ENCODE measurements around the gene ROR2. TPM values are rescaled to one million over a fixed set of nuclear protein-coding genes. Genes with fewer than 3 reads are reported as not detected.

ROR2 gene
- total RNA-seq, 2 donors from 2014 or later, result 37.2 to 43.9 TPM

DNA sequence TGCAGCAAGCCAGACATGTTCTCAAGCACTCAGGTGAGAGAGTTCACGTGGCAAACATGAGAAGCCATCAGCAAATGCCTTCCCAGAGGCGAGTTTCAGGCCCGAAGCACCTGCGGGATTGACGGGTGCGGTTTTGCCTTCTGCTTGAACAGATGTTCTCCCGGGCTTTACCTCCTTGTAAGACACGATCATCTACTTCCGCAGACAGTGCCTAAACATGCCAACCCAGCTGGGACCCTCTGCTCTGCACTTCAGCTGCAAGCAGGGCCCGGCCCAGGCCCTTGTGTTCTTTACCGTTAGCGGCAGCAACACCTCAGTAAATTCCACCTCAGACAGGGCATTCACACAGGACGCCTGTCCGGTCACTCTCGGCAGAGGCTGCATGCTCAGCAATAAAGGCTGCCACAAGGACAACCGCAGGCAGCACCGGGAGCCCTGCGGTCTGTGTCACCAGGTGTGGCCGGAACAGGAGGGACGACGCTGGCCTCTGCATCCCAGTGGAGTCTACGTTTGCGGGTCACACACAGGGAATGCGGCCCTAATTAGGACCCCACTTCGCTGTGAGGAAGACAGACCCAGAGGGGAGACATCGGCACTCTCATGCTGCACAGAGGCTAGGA is 139.6 kb downstream of the ROR2 start:
- Histone ChIP-seq H3K36me3 (no peaks in the 10 kb centered on the region), H3K27ac (no peak overlapping the region), H3K9me3 (no peaks in the 10 kb centered on the region), H3K27me3 (replicated peaks; ENCODE audit: insufficient read depth) (no peaks in the 10 kb centered on the region), H3K4me1 (replicated peaks) (peaks cover under 1% of the 10 kb centered on the region), H3K4me3 (no peak overlapping the region)
- TF ChIP-seq POLR2A (IDR thresholded peaks at IDR 0.05), result no peak
- no peak for TF ChIP-seq POLR2AphosphoS5 (IDR thresholded peaks at IDR 0.05)
- TF ChIP-seq, protein P1, sequence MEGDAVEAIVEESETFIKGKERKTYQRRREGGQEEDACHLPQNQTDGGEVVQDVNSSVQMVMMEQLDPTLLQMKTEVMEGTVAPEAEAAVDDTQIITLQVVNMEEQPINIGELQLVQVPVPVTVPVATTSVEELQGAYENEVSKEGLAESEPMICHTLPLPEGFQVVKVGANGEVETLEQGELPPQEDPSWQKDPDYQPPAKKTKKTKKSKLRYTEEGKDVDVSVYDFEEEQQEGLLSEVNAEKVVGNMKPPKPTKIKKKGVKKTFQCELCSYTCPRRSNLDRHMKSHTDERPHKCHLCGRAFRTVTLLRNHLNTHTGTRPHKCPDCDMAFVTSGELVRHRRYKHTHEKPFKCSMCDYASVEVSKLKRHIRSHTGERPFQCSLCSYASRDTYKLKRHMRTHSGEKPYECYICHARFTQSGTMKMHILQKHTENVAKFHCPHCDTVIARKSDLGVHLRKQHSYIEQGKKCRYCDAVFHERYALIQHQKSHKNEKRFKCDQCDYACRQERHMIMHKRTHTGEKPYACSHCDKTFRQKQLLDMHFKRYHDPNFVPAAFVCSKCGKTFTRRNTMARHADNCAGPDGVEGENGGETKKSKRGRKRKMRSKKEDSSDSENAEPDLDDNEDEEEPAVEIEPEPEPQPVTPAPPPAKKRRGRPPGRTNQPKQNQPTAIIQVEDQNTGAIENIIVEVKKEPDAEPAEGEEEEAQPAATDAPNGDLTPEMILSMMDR (IDR thresholded peaks at IDR 0.05), result no peak
- 88% methylated on average over 25 of the region's 26 CpGs for WGBS
- intact Hi-C loops (cut with DNase I), result no loop called here
- no peak for DNase-seq (ENCODE audit: low spot score)

DNA sequence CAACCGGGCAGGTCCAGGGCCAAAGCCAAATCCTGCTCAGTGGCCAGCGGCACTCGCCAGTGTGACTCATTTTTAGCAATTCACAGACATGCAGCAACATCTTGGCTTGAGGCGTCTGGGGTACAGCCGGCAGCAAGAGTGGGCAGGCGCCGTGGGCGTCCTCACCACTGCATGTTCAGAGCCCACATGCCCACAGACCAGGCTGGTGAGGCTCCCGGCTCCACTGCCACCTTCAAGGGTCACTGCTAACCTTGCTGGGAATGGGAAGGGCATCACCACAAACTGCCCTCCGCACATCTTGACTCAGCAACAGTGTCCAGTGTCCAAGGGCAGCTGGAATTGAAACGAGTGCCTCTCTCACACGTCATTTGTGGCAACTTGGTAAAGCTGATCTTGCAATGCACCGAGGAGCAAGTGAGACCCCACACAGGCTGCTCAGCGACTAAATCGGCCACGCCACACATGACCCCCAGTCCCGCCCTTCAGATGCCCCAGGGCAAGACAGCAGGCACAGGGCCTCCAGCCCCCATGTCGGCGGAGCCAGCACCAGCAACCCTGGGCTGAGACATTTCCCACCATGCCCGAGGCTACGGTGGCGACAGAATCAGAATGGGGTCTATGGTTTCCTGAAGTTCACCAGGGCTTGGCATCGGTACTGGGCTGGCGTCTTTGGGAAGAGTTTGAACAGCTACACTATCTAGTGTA is 140.3 kb downstream of the ROR2 start:
- no peaks in the 10 kb centered on the region for H3K27me3 ChIP-seq (replicated peaks; ENCODE audit: insufficient read depth)
- no peak for DNase-seq (ENCODE audit: low spot score)
- H3K9me3 ChIP-seq, result no peaks in the 10 kb centered on the region
- H3K27ac ChIP-seq, result no peak overlapping the region
- 90% methylated on average over 24 of the region's 24 CpGs for WGBS
- H3K4me3 ChIP-seq, result no peak overlapping the region
- intact Hi-C loops (cut with DNase I), result no loop called here
- TF ChIP-seq POLR2AphosphoS5 (IDR thresholded peaks at IDR 0.05) (no peak), POLR2A (IDR thresholded peaks at IDR 0.05) (no peak)
- TF ChIP-seq, protein P1 (IDR thresholded peaks at IDR 0.05), result no peak
- H3K4me1 ChIP-seq (replicated peaks), result no peaks in the 10 kb centered on the region
- no peaks in the 10 kb centered on the region for H3K36me3 ChIP-seq

- no peaks in the 10 kb centered on the region for H3K27me3 ChIP-seq (replicated peaks; ENCODE audit: insufficient read depth)
- 97% methylated on average over 8 of the region's 8 CpGs for WGBS
- no peaks in the 10 kb centered on the region for H3K4me1 ChIP-seq (replicated peaks)
- intact Hi-C loops (cut with DNase I), result no loop called here
- no peak overlapping the region for H3K4me3 ChIP-seq
- H3K36me3 ChIP-seq, result no peaks in the 10 kb centered on the region
- no peaks in the 10 kb centered on the region for H3K9me3 ChIP-seq
- H3K27ac ChIP-seq, result no peak overlapping the region
- TF ChIP-seq POLR2AphosphoS5 (IDR thresholded peaks at IDR 0.05) (no peak), POLR2A (IDR thresholded peaks at IDR 0.05) (no peak)
- TF ChIP-seq, protein P1 (IDR thresholded peaks at IDR 0.05), result no peak
- DNase-seq (ENCODE audit: low spot score), result no peak
Measured at GRCh38 chr9:91807643-91808246, 142.3 kb downstream of the ROR2 start.

- H3K9me3 ChIP-seq, result no peaks in the 10 kb centered on the region
- H3K4me3 ChIP-seq, result no peak overlapping the region
- DNase-seq (ENCODE audit: low spot score), result no peak
- intact Hi-C loops (cut with DNase I), result no loop called here
- no peaks in the 10 kb centered on the region for H3K27me3 ChIP-seq (replicated peaks; ENCODE audit: insufficient read depth)
- H3K4me1 ChIP-seq (replicated peaks), result no peaks in the 10 kb centered on the region
- WGBS, result 85% methylated on average over 5 of the region's 5 CpGs
- TF ChIP-seq, protein P1 (IDR thresholded peaks at IDR 0.05), result no peak
- no peak overlapping the region for H3K27ac ChIP-seq
- no peaks in the 10 kb centered on the region for H3K36me3 ChIP-seq
Measured at GRCh38 chr9:91805031-91805430, 145.0 kb downstream of the ROR2 start.
